Transverse colon (tissue), 4 donors: ENCODE results near the gene THRA. TPM values are rescaled to one million over a fixed set of nuclear protein-coding genes. Genes with fewer than 3 reads are reported as not detected.
A peak's percentile ranks its signal among the peaks of the same experiment; 100 is the strongest.

Experiments
- DNase-seq: peaks from one replicate; pipeline ENCODE4 v3.0.0-alpha.2; 2019
- H3K27ac ChIP-seq, 4 donors: fragments of 200-600 bp; sonication (generic); 2 replicates each; pipeline ENCODE4 v1.5.1; 2016 to 2018; ENCODE audit warnings: inconsistent platforms in 4 of 4
- H3K27me3 ChIP-seq: fragments of 200-600 bp; sonication (generic); 2 replicates; pipeline ENCODE4 v1.5.1; 2017; ENCODE audit warnings: inconsistent platforms
- H3K36me3 ChIP-seq, 4 donors: fragments of 200-600 bp; sonication (generic); 2 replicates each; pipeline ENCODE4 v1.5.1; 2017 to 2019; ENCODE audit warnings: inconsistent platforms in 4 of 4
- H3K4me1 ChIP-seq, 4 donors: fragments of 200-600 bp; sonication (generic); 2 replicates each; pipeline ENCODE4 v1.5.1; 2017 to 2020; ENCODE audit warnings: inconsistent platforms in 4 of 4
- H3K4me3 ChIP-seq, 4 donors: fragments of 200-600 bp; sonication (generic); 1 replicate in 1 of 4; 2 replicates in 3 of 4; pipeline versions ENCODE4 v1.5.1 to v1.6.1; 2017 to 2019; ENCODE audit warnings: inconsistent platforms in 4 of 4
- H3K9me3 ChIP-seq, 2 donors: fragments of 200-600 bp; sonication (generic); 2 replicates each; pipeline ENCODE4 v1.5.1; 2017 to 2019; ENCODE audit warnings: inconsistent platforms in 2 of 2
- EP300 ChIP-seq: sonication (generic); formaldehyde crosslinking; IDR thresholded peaks from one replicate; pipeline ENCODE4 v1.6.1; 2017; ENCODE audit warnings: antibody characterized with exemption, low read depth
- POLR2A ChIP-seq: fragments of 450-650 bp; IDR thresholded peaks from one replicate; pipeline ENCODE4 v1.6.1; 2016; ENCODE audit warnings: antibody characterized with exemption, mild to moderate bottlenecking, moderate library complexity
- POLR2AphosphoS5 ChIP-seq, 3 donors: sonication (generic); formaldehyde crosslinking; IDR thresholded peaks; one replicate each; pipeline ENCODE4 v1.6.1; 2016; ENCODE audit warnings: antibody characterized with exemption in 3 of 3
- WGBS, 2 donors: methylation state at CpG; one replicate each; pipeline ENCODE4 v1.1.5; 2018; ENCODE audit warnings: low coverage in 1 of 2; 5-methylcytosine and 5-hydroxymethylcytosine counted together
- in situ Hi-C, 4 donors: fragments of 200-750 bp; cut with MboI; loops; one replicate each; pipeline versions ENCODE4 v1.15.0 to v1.15.1; 2017; ENCODE audit warnings: low sequenced_read_pairs in 3 of 4, low pct_ligation_motif_present in 1 of 4, low pct_unique_long_range_greater_than_20kb in 1 of 4
- intact Hi-C: fragments of 100-400 bp; cut with DNase I; formaldehyde crosslinking; loops from one replicate; pipeline ENCODE4 v1.15.1; 2023; ENCODE audit warnings: low total_unique reads
- total RNA-seq, 4 donors: library from RNA; depleted of rRNA; stranded (reverse); fragments of >200 nt; gene quantifications; one replicate each; pipeline ENCODE4 v1.1.0, GENCODE V29; 2016
- TF ChIP-seq, protein P1 (sequence below), 5 experiments: fragments of 200-600 bp in 3 of 5; fragments of 450-650 bp in 2 of 5; sonication (generic) in 3 of 5; IDR thresholded peaks; 1 replicate in 2 of 5; 2 replicates in 3 of 5; pipeline ENCODE4 v1.5.1; 2016 to 2017; ENCODE audit warnings: antibody characterized with exemption in 5 of 5, inconsistent platforms in 3 of 5, mild to moderate bottlenecking in 2 of 5, moderate library complexity in 1 of 5

THRA gene
- total RNA-seq, 4 donors from 2014 or later, result 32.6 to 82.6 (median 58.6) TPM

DNA sequence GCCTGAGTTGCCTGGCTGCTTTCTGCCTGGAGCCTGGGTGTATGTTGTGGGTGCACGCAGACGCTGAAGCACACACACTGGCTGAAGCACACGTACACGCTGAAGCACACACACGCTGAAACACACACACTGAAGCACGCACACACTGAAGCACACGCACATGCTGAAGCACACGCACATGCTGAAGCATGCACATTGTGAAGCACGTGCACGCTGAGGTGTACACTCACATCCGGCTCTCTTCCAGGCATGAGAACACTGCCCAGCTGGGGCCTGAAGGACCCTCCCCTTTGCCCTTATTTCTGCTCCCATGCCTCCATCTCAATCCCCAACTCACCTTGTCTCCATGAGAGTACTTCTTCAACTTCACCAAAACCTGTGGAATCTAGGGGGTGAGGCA, 31.1 kb upstream of the THRA start:
- intact Hi-C loops (no loop called here), in situ Hi-C loops (loop anchor here in 3 of 4 donors (25.0 kb wide), 2 partner anchors 131 to 256 kb away; partner anchors contain the start of gene CDC6 (in 1 of the 3))
- no peak for DNase-seq
- WGBS, 2 donors, result 94% methylated on average over 11 of the region's 11 CpGs; no CpG with 5 or more reads in 1 of the 2 donors
- TF ChIP-seq POLR2A, result no peak
- TF ChIP-seq, protein P1, sequence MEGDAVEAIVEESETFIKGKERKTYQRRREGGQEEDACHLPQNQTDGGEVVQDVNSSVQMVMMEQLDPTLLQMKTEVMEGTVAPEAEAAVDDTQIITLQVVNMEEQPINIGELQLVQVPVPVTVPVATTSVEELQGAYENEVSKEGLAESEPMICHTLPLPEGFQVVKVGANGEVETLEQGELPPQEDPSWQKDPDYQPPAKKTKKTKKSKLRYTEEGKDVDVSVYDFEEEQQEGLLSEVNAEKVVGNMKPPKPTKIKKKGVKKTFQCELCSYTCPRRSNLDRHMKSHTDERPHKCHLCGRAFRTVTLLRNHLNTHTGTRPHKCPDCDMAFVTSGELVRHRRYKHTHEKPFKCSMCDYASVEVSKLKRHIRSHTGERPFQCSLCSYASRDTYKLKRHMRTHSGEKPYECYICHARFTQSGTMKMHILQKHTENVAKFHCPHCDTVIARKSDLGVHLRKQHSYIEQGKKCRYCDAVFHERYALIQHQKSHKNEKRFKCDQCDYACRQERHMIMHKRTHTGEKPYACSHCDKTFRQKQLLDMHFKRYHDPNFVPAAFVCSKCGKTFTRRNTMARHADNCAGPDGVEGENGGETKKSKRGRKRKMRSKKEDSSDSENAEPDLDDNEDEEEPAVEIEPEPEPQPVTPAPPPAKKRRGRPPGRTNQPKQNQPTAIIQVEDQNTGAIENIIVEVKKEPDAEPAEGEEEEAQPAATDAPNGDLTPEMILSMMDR (IDR thresholded peaks at IDR 0.05), result no peak
- no peaks in the 10 kb centered on the region for H3K9me3 ChIP-seq
- H3K4me3 ChIP-seq, result no peak overlapping the region
- H3K27me3 ChIP-seq, result no peaks in the 10 kb centered on the region
- peaks cover 0 to 31% (median 12%) of the 10 kb centered on the region in 4 donors for H3K36me3 ChIP-seq
- peaks cover 10 to 49% (median 19%) of the 10 kb centered on the region in 4 donors for H3K4me1 ChIP-seq
- peak overlapping the region; percentile 69 to 79 (median 76) for H3K27ac ChIP-seq

DNA sequence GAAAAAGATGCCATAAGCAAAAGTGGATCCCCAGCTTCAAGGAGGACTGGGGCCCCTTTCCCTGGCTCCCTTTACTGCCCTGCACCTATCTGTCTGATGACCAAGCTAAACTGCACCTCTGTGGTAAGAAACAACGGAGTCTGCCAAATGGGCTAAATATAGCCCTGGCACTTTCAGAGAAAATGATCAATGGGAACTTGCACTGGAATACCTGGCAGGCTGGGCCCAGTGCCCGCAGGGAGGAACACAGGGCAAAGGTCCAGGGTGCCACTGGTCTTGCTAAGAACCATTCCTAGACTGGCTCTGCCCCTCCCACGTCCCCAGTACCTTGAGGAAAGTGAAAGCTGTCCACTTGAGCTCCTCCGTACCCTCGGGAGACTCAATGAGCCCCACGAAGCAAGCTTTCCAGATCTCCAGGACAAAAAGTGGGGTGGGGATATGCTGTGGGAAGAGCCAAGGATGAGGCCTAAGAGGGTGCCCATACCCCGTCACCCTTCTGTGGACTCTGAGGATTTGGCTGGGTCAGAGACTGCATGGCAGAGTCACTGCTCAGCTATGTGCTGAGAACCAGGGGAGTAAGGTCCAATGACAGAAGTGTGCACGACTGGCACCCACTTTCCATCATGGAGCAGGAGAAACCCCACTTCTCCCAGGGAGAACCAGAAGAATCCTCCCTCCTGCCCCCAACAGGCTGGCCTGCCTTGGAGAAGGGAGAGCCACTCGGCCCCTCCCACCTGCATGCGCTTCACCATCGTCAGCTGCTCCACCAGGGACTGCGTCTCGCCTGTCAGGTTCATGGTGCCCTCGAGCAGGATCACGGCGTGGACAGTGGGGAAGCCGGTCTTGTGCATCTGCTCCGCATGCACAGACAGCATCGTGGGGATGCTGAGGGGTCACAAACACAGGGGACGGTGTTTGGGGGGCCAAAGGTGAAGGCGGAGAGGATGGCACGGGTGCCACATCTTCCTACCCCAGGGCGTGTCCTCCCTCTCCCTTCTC, 30.1 kb upstream of the THRA start:
- H3K36me3 ChIP-seq, result peaks cover 0 to 31% (median 12%) of the 10 kb centered on the region in 4 donors
- H3K27ac ChIP-seq, result peak overlapping the region; percentile 69 to 79 (median 76)
- H3K27me3 ChIP-seq, result no peaks in the 10 kb centered on the region
- H3K9me3 ChIP-seq, result no peaks in the 10 kb centered on the region
- intact Hi-C loops (no loop called here), in situ Hi-C loops (loop anchor here in 3 of 4 donors (25.0 kb wide), 2 partner anchors 130 to 255 kb away; partner anchors contain the start of gene CDC6 (in 1 of the 3))
- H3K4me1 ChIP-seq, result peaks cover 5 to 51% (median 14%) of the 10 kb centered on the region in 4 donors
- DNase-seq, result peak; percentile 91
- WGBS, 2 donors, result 76 to 93% methylated on average over 5 to 23 of the region's 23 CpGs
- TF ChIP-seq, protein P1 (IDR thresholded peaks at IDR 0.05), result no peak
- TF ChIP-seq EP300, result no peak
- peak in 2 of 3 donors; percentile 40 to 47 for TF ChIP-seq POLR2AphosphoS5 (IDR thresholded peaks at IDR 0.05)
- no peak overlapping the region for H3K4me3 ChIP-seq

DNA sequence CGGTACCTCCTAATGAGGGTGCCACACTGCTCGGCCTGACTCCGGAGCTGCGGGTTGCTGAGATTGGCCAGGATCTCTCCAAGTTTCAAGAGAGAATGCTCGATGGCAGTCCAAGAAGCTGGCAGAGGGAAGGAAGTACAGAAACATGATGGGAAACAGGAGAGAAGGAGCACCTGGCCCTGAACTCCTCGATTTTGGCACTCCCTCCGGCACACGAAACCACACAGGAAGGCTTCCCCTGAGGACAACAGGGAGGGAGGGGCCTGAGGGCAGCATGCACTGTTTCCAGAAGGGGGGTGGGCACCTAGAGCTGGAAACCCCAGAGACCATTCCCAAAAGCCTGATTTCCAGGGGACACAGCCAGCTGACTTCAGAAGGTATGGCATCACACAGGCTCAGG, 29.4 kb upstream of the THRA start:
- H3K4me1 ChIP-seq, result peaks cover 8 to 54% (median 15%) of the 10 kb centered on the region in 4 donors
- no peak for DNase-seq
- no peaks in the 10 kb centered on the region for H3K9me3 ChIP-seq
- in situ Hi-C loops (loop anchor here in 3 of 4 donors (25.0 kb wide), 2 partner anchors 129 to 254 kb away; partner anchors contain the start of gene CDC6 (in 1 of the 3)), intact Hi-C loops (no loop called here)
- H3K27ac ChIP-seq, result peak overlapping the region; percentile 69 to 79 (median 76)
- no peak overlapping the region for H3K4me3 ChIP-seq
- peaks cover 0 to 31% (median 11%) of the 10 kb centered on the region in 4 donors for H3K36me3 ChIP-seq
- H3K27me3 ChIP-seq, result no peaks in the 10 kb centered on the region
- 83% methylated on average over 8 of the region's 8 CpGs; no CpG with 5 or more reads in 1 of the 2 donors for WGBS, 2 donors
- TF ChIP-seq, protein P1 (IDR thresholded peaks at IDR 0.05), result no peak
- TF ChIP-seq POLR2AphosphoS5 (IDR thresholded peaks at IDR 0.05) (no peak), POLR2A (no peak), EP300 (no peak)

DNA sequence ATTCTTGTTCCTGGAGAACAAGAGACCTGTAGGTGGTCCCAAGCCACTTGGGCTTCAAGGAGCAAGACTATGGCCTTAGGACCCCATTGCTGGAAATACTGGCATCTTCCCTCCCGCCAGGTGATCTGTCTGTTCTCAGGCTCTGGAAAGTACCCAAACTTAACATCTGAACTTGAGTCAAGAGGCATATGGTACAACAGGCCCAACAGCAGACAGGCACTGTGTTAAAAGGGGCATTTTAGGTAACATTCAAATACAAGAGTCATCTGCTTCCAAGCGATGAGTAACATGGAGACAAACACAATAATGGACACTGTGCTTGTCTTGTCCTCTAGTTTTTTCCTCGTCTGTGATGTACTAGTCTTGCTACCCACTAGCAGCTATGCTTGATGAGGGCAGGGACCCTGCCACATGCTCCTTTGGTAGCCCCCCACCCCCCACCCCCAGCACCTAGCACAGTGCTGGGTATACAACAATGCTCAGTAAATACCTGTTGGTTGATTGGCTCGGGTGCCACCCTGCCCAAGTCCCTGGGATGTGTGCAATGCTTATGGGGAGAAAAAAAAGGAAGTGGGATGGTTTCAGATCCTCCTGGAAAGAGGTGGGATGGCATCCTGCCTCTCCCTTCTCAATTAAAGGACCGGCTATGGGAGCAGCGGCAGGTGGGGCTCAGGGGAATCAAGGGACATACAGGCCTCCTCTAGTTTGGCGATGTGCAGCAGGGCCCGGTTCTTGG, 28.2 kb upstream of the THRA start:
- no peak overlapping the region for H3K4me3 ChIP-seq
- H3K36me3 ChIP-seq, result peaks cover 0 to 21% (median 5%) of the 10 kb centered on the region in 4 donors
- WGBS, 2 donors, result 75% methylated on average over 8 of the region's 8 CpGs; no CpG with 5 or more reads in 1 of the 2 donors
- TF ChIP-seq EP300, result no peak
- TF ChIP-seq, protein P1 (IDR thresholded peaks at IDR 0.05), result no peak
- no peak for TF ChIP-seq POLR2AphosphoS5 (IDR thresholded peaks at IDR 0.05)
- TF ChIP-seq POLR2A, result no peak
- no peak overlapping the region for H3K27ac ChIP-seq
- no peaks in the 10 kb centered on the region for H3K9me3 ChIP-seq
- intact Hi-C loops (no loop called here), in situ Hi-C loops (loop anchor here in 3 of 4 donors (25.0 kb wide), 2 partner anchors 128 to 253 kb away; partner anchors contain the start of gene CDC6 (in 1 of the 3))
- H3K27me3 ChIP-seq, result no peaks in the 10 kb centered on the region
- no peak for DNase-seq
- H3K4me1 ChIP-seq, result peaks cover 11 to 65% (median 19%) of the 10 kb centered on the region in 4 donors
